CD4-positive, alpha-beta T cell treated with Interleukin-1 beta for 1 hour (primary cell): Measurements from ENCODE around the gene VAT1L.

Experiments
- DNase-seq, 2 donors: peaks; one replicate each; pipeline ENCODE4 v3.0.0-alpha.2; 2020 to 2022

Gene VAT1L

GRCh38 chr16:78002915-78003538 lies 214.7 kb downstream of the VAT1L start:
- peak; percentile 57 to 63 for DNase-seq

- DNase-seq, result no peak
Observed at GRCh38 chr16:78004517-78004916, 216.2 kb downstream of the VAT1L start.

DNA sequence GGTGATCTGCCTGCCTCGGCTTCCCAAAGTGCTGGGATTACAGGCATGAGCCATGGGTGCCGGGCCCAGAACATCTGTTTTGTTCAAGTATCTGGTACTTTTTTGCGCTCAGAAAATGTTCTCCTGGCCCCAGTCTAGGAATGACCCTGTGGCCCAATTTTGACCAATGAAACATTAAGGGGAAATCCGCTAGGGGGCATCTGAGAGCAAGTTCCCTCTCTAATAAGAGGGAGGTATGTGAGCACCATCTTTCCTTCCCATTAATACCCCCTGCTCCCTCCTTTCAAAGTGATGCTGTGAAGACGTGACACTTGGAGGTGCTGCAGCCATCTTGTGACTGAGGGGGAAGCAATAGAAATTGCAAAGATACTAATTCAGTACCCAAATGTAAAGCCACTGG lies 217.5 kb downstream of the VAT1L start:
- peak in 1 of 2 donors; percentile 4 for DNase-seq

GRCh38 chr16:78007121-78007520 lies 218.8 kb downstream of the VAT1L start:
- DNase-seq, result no peak

DNA sequence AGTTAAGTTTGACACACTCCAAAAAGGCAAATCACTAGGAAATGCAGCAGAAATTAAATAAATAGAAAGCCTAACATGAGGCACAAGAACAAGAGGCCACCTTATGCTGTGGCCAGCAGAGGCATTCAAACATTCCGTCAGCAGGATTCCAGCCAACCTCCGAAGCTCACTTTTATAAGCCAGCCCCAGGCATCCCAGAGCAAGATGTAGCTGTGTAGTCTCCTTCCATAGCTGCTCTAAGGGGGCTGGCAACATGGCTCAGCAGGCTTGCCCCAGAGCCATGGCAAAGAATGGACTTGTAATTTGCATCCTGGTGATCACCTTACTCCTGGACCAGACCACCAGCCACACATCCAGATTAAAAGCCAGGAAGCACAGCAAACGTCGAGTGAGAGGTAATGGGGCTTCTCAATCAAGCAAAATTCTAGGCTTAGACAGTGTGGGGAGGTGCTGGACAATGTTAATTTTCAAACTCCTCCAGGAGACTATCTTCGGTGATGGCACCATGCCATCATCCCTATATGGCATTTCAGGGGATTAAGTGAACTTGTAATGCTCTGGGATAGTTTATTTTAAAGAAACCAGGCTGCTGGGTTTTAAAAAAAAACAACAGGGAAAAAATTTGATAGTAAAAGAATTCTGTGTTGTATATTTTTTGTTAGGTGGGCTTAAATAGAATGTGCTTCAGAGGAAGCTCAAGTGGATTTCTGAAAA lies 234.1 kb downstream of the VAT1L start, which contains the start of gene CLEC3A:
Gene CLEC3A (plus strand): TSS at position 202 of the 714 bp plus-strand sequence. CDS start 79 bp downstream, at position 281.
- DNase-seq, result no peak

GRCh38 chr16:78024159-78024558 lies 235.8 kb downstream of the VAT1L start:
- no peak for DNase-seq

- no peak for DNase-seq
Observed at GRCh38 chr16:78025631-78026030, 237.3 kb downstream of the VAT1L start.

DNA sequence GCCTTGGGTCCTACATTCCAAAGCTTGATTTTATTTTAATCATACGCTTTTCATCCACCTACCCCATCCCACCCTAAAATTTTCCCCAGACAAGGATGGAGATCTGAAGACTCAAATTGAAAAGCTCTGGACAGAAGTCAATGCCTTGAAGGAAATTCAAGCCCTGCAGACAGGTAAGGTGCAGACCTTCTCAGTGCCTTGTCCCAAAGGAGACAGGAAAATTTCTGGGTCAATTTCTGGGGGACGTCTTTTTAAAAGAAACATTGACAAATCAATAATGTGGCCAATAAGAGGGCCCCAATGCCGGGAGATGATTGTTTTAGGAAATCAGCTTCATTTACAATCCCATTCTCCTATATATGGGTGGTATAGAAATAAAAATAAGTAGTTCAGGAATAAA lies 239.7 kb downstream of the VAT1L start:
- DNase-seq, result no peak
